HPDE6-E6E7 (cell line): ENCODE results near the gene DAB1.

ENCODE experiments used
- DNase-seq: peaks from one replicate; pipeline ENCODE4 v3.0.0; 2011; ENCODE audit warnings: missing footprints; ENCODE audit errors: extremely low spot score

Gene DAB1

DNA sequence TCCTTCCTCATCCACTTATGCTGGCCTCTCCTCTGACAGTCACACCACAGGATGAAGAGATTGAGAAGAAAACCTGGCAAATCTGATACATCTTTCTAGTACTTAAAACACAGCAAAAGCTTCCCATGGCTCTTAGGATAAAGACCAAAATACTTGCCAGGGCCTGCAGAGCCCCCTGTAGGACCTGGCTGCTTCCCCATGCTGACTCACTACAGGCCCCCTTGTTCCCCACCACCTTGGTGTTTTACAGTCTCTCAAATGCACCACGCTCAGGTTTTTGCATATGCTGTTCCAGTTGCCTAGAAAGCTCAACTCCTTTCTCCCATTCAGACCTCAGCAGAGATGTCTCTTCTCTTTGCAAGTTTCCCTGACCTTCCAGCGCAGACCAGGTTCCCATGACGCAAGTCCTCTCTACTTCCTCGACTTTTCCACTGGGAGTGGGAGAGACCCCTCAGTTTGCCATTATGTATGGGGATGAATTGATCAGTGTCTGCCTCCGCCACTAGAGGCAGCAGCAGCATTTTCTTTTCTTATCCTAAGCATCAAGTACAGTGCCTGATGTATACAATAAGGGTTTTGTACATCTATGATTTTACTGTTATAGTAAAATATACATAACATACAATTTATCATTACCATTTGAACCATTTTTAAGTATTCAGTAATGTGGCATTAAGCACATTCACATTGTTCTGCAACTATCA lies 344.3 kb downstream of the DAB1 start:
- no peak for DNase-seq

DNA sequence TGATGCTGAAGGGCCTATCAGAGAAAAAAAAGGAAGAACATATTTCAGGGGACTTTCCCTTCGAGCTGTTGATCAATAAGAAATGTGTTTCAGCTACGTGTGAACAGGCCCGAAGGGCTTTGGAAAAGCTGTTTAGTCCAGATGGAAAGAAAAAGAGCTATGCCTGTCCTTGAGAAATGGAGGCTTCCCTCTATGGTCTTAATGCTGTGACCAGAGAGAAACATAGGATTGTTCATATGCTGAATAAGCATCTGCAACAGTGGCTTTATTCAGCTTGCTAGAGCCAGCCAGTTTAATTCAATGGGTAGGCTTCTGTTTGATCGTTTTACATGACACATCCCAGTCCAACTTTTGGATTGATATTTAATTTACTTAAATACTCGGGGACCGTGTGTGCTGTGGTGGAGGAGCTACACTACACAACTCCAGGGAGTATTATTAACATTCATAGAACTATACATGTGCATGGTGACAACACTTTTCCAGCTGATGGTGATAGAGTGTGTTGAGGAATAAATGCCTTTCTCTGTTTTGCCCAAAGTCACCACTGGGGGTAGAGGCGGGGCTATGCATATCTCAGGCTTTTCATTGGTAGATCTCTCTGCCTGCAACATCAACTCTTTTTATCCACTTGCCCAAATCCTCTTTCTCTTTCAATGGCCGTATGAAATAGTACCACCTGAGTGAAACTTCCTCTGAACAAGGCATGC lies 351.3 kb downstream of the DAB1 start:
- no peak for DNase-seq

- DNase-seq: no peak
Observed at GRCh38 chr1:57067863-57068262, 356.0 kb downstream of the DAB1 start.

- no peak for DNase-seq
Observed at GRCh38 chr1:57066980-57067610, 356.8 kb downstream of the DAB1 start.

GRCh38 chr1:57065442-57065841 lies 358.4 kb downstream of the DAB1 start:
- DNase-seq: no peak

GRCh38 chr1:57064379-57065140 lies 359.3 kb downstream of the DAB1 start:
- no peak for DNase-seq

DNA sequence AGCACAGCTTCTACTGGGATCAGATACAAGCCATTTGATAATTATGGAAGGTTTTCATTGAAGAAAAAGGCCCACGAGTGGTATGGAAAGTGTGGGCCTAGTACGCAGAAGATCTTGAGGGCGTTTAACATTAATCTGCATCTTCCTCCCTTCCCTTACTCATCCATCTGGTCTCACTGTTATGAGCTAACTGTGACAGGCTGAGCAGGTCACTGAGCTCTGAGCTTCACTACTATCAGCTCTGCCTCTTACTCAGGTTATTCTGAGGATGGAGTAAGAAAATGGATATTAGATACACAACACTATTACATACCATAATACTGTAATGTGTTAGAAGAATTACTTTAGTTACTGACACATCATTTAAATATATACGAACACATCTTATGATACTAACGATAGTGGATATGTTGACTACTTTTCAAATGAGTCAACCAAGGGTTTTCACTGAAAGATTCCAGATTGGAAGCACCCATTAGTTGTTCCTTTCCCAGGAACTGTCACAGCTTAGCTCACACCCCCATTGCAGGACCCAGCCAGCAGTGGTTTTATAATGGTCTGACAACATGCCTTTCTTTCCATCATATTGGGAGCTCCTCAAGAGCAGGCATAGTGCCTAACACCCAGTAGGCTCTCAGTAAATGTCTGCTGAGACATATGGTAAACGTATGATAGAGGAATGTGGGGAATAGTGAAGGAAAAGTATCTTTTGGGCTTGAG lies 360.3 kb downstream of the DAB1 start:
- no peak for DNase-seq

DNA sequence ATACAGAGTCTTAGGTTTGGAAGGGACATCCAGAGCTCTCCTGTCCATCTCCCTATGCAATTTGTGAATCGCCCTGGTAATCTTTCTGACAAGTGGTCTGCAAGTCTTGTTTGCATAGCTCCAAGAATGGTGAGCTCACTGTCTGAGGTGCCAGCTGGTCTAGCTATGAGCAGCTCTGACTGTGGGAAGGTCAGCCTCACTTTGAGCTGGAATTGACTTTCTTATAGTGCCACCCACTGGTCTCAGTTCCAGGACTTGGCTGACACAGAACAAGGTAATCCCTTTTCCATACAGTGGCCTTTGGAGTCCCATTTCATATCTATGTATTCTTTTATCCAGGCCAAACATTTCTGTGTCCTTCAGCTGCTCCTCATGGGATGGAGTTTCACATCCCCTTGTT lies 362.5 kb downstream of the DAB1 start:
- DNase-seq: no peak

DNA sequence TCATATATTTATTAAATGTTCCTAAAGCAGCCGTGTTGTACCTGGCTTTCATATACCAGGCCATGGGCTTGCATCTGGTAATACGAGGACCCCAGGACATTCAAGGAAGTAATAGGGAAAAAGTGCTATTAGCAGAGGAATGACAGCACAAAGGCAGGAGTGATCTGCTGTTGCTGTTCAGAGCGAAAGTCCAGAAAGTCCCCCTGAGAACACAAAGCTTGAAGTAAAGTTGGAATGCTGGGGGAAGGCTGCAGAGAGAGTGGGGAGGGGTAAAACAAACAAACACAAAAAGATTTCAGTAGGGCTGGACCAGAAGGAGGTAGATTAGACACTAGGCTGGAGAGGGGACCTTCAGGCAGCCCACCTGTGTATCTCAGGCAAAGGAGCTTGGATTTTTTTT lies 363.4 kb downstream of the DAB1 start:
- DNase-seq: no peak

DNA sequence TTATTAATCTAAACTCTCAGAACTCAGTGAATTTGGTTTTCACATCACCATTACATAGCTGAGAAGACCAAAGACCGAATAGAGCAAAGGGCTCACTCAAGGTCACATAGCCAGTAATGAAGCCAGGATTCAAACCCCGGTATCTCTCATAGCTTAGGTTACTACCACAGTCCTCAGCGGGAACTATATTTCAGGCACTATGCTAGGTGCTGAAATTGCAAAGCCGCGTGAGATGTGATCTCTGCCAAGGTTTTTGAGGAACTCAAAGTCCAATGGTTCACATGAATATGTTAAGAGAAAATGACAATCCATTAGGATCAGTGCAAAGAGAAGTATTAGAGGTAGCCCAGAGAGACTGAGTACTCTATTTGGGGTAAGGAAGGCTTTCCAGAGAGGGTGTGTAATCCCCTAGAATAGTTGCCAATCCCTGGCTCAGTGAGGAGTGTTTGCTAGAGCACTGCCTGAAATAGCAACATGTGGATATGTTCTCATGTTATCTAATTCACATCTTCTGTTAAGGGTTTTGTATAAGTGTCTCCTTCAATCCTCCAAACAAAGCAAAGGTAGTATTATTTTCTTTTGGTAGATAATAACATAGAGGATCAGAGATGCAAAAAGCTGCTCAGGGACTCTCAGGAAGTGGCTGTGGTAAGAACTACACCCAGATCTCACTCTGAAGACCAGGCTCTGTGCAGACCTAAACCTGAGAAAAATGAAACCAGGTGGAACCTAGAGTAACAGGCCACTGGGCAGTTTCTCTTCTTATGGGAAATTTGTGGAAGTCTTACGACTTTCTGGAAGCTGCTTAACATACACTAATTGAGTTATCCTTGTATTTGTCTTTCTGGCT lies 365.0 kb downstream of the DAB1 start:
- no peak for DNase-seq

GRCh38 chr1:57048856-57049255 lies 375.0 kb downstream of the DAB1 start:
- no peak for DNase-seq

DNA sequence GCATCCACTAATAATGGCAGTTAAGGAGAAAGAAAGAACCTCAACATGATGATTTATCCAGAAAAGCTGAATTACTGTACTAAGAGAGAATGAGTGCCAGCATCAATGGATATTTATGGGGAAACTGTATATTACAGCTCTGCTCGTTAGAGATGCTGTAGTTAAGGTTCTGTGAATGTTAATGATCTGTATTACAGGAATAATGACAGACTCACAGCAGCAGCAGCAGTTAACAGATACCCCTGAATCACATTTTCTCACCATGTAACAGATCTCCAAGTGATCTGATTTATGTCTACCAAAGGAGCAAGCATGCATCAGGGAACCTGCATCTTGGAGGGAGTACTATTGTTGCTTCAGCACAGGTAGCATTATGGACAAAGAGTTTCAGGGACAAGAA lies 377.4 kb downstream of the DAB1 start:
- DNase-seq: no peak

DNA sequence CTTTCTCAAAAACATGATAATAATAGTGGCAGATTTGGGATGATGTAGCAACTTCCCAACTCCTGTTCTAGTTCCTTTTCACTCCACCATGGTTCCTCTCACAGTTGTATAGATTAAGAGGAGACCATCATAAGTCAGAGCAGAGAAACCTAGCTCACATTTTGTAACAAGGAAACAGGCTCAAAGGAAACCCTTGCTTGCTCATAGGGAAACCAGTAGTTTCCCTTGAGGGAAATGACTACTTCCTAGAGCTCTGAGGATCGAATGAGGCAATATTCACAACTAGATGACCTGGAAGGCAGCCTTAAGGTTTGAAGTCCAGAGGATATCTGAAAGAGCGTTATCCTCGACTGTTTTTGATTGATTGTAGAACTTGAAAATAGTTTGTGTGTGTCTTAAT lies 382.0 kb downstream of the DAB1 start:
- DNase-seq: no peak

DNA sequence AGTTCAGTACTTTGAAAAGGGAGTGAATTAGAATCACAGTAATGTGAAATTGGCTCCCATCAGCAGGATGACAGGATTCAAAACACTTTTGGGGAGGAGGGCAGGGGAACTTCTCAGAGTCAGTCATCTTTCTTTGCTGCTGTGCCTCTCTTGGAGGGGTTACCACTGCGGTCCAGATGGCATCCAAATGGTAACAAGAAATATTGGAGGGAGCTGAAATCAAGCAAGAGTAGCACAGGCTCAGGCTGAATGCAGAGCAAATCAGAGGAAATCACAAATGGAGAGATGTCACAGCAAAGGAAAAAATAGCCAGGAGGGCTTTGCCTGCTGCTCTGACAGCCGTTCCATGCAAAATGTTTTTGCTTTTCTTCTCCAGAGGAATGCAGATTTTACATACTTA lies 383.0 kb downstream of the DAB1 start:
- DNase-seq: no peak

- DNase-seq: no peak
Observed at GRCh38 chr1:57036641-57037579, 386.9 kb downstream of the DAB1 start.

GRCh38 chr1:57034713-57035112 lies 389.1 kb downstream of the DAB1 start:
- no peak for DNase-seq

DNA sequence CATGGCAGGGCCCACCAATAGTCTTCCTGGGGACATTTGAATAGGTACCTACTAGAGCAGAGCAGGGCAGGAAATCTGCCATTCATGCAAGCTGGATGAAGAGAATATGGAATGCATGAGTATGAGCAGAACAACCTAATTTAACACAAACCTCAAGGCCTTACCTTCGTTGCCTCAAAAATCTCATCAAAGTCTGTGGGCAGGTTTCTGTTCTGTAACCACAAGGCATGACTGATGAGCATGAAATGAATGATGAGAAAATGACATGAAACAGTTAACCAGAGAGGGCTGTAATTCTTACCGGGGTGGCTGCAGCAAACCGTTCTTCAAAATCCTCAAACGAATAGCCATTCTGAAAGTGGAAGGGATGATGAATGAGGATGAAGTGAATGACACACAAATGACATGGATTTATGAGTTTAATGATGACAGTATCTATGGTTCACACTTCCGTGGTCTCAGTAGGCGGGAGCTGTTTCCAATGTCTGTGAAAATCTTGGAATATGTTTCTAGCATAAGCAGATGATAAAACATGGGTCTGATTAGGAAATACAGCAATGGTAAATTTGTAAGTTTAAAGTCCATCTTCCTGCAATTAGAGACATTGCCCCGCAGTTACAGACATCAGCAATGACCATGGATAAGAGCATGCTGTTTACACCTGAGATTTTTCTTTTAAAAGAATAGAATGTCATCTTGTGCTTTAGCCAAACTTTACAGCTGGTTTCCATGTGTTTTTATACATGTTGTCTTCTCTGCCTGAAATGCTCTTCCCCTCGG lies 390.4 kb downstream of the DAB1 start:
- DNase-seq: no peak

- DNase-seq: no peak
Observed at GRCh38 chr1:57026624-57027354, 397.1 kb downstream of the DAB1 start.
